ENCODE results near the gene PWWP2B. TPM values are rescaled to one million over a fixed set of nuclear protein-coding genes. Genes with fewer than 3 reads are reported as not detected.

The PWWP2B gene
- total RNA-seq, 1 donor from 2014 or later = 12.0 TPM

DNA sequence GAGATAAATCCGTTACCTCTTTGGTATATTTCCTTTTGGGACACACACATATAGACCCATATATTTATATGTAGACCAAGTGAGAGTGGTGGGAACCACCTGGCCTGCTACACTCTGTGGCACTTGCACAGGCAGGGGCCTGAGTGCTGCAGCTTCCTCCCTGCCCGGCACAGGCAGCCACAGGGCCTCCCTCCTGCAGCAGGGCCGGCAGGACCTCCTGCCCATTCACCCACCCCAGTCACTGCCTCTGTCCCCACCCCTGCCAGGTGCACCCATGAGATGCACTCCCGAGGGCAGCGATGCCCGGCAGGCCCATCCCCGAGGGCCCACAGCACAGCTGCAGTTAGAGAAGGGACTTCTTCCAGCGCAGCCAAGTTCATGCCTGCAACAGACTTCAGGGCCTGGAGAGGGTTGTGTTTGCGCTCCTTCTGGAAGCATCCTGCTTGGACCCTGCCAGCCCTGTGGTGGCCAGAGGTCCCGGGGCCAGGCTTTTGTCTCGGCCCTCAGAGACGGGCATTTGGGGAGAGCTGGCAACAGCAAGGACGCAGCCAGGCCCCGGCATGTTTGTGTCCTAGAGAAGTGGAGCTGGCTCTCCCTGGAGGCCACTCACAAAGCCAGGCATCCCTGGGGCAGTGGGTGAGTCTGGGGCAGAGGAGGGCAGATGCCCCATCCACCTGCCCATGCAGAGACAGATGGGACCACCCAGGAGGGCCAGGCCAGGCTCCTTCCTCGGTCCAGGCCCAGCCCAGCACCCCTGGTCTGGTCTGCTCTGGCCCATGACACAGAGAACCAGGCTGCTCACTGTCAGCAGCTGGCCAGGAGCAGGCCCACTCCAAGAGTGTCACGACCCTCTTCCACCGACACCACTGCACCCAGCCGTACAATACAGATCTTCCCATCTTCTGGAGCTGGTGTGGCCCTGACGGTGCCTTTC is 41.4 kb downstream of the PWWP2B start:
- H3K4me2 ChIP-seq (ENCODE audit: low read length) = no peak overlapping the region
- H3K9me3 ChIP-seq (ENCODE audit: insufficient read depth, low read depth, low read length) = peaks cover 4% of the 10 kb centered on the region
- no peaks in the 10 kb centered on the region for H4K20me1 ChIP-seq (ENCODE audit: insufficient read depth, low read length)
- FAIRE-seq = no peak
- Mint-ChIP-seq H3K4me1 (ENCODE audit: low read depth, unreplicated experiment) (no peaks in the 10 kb centered on the region), H3K27me3 (ENCODE audit: low read depth, unreplicated experiment) (peaks cover 2% of the 10 kb centered on the region), H3K9me3 (ENCODE audit: unreplicated experiment) (peaks cover 11% of the 10 kb centered on the region), H3K36me3 (ENCODE audit: low read depth, unreplicated experiment) (no peaks in the 10 kb centered on the region), H3K27ac (ENCODE audit: unreplicated experiment) (no peak overlapping the region), H3K4me3 (ENCODE audit: unreplicated experiment) (no peak overlapping the region)
- no peaks in the 10 kb centered on the region for H3K79me2 ChIP-seq (ENCODE audit: insufficient read depth, low read length)
- no peaks in the 10 kb centered on the region for H3K36me3 ChIP-seq (ENCODE audit: insufficient read depth, low read length)
- TF ChIP-seq EZH2 (IDR thresholded peaks at IDR 0.05; ENCODE audit: insufficient read depth, low read length) = no peak
- TF ChIP-seq, protein P1, sequence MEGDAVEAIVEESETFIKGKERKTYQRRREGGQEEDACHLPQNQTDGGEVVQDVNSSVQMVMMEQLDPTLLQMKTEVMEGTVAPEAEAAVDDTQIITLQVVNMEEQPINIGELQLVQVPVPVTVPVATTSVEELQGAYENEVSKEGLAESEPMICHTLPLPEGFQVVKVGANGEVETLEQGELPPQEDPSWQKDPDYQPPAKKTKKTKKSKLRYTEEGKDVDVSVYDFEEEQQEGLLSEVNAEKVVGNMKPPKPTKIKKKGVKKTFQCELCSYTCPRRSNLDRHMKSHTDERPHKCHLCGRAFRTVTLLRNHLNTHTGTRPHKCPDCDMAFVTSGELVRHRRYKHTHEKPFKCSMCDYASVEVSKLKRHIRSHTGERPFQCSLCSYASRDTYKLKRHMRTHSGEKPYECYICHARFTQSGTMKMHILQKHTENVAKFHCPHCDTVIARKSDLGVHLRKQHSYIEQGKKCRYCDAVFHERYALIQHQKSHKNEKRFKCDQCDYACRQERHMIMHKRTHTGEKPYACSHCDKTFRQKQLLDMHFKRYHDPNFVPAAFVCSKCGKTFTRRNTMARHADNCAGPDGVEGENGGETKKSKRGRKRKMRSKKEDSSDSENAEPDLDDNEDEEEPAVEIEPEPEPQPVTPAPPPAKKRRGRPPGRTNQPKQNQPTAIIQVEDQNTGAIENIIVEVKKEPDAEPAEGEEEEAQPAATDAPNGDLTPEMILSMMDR (IDR thresholded peaks at IDR 0.05; ENCODE audit: insufficient read depth, low read depth, low read length) = no peak
- H3K4me1 ChIP-seq (ENCODE audit: insufficient read depth, low read length) = no peaks in the 10 kb centered on the region
- no peaks in the 10 kb centered on the region for H3K27me3 ChIP-seq (ENCODE audit: insufficient read depth, low read length)
- no peak overlapping the region for H3K27ac ChIP-seq (ENCODE audit: low read depth, low read length)
- no peak for DNase-seq (ENCODE audit: low read depth)
- no peak overlapping the region for H3K9ac ChIP-seq (ENCODE audit: low read length)
- H3K4me3 ChIP-seq (ENCODE audit: insufficient read depth, low read depth, low read length) = no peak overlapping the region
- H2AFZ ChIP-seq (ENCODE audit: low read depth, low read length) = no peak overlapping the region

DNA sequence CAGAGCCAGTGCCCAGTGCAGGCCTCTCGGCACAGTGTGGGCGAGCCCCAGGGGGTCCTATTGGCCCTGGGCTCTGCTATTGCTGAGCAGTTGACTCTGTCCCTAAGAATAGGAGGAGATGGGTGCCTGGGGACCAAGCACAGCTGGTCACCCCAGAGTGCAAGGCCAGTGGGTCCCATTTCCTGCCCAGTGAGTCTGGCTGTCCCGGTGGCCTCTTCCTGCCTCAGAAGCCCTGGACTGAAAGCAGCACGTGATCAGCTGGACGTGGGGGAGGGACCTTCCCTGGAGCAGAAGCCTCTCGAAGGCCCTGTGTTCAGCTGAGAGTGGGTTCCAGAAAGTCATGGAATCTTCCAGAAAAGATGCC is 42.0 kb downstream of the PWWP2B start:
- no peak overlapping the region for H2AFZ ChIP-seq (ENCODE audit: low read depth, low read length)
- Mint-ChIP-seq H3K9me3 (ENCODE audit: unreplicated experiment) (peaks cover 11% of the 10 kb centered on the region), H3K27ac (ENCODE audit: unreplicated experiment) (no peak overlapping the region), H3K4me1 (ENCODE audit: low read depth, unreplicated experiment) (no peaks in the 10 kb centered on the region), H3K36me3 (ENCODE audit: low read depth, unreplicated experiment) (no peaks in the 10 kb centered on the region), H3K27me3 (ENCODE audit: low read depth, unreplicated experiment) (peaks cover 2% of the 10 kb centered on the region), H3K4me3 (ENCODE audit: unreplicated experiment) (no peak overlapping the region)
- FAIRE-seq = no peak
- H3K27me3 ChIP-seq (ENCODE audit: insufficient read depth, low read length) = no peaks in the 10 kb centered on the region
- peaks cover 4% of the 10 kb centered on the region for H3K9me3 ChIP-seq (ENCODE audit: insufficient read depth, low read depth, low read length)
- H3K4me1 ChIP-seq (ENCODE audit: insufficient read depth, low read length) = no peaks in the 10 kb centered on the region
- no peak overlapping the region for H3K27ac ChIP-seq (ENCODE audit: low read depth, low read length)
- no peak overlapping the region for H3K9ac ChIP-seq (ENCODE audit: low read length)
- no peaks in the 10 kb centered on the region for H4K20me1 ChIP-seq (ENCODE audit: insufficient read depth, low read length)
- no peak for DNase-seq (ENCODE audit: low read depth)
- TF ChIP-seq, protein P1 (IDR thresholded peaks at IDR 0.05; ENCODE audit: insufficient read depth, low read depth, low read length) = no peak
- H3K4me2 ChIP-seq (ENCODE audit: low read length) = no peak overlapping the region
- no peak overlapping the region for H3K4me3 ChIP-seq (ENCODE audit: insufficient read depth, low read depth, low read length)
- H3K79me2 ChIP-seq (ENCODE audit: insufficient read depth, low read length) = no peaks in the 10 kb centered on the region
- H3K36me3 ChIP-seq (ENCODE audit: insufficient read depth, low read length) = no peaks in the 10 kb centered on the region
